Retinal pigment epithelial cell (primary cell): ENCODE data around the gene VWC2.

Experiments
- DNase-seq: peaks from one replicate; pipeline ENCODE4 v3.0.0-alpha.2; 2010; ENCODE audit warnings: low read depth
- H3K4me3 ChIP-seq: 2 replicates; pipeline ENCODE4 v1.5.1; 2011; ENCODE audit warnings: mild to moderate bottlenecking, low read length, control low read depth, moderate library complexity
- TF ChIP-seq, protein P1 (sequence below): conservative IDR thresholded peaks from 2 replicates; pipeline ENCODE4 v1.5.1; 2011; ENCODE audit warnings: low read depth, low read length, control low read depth, inconsistent platforms

The VWC2 gene

DNA sequence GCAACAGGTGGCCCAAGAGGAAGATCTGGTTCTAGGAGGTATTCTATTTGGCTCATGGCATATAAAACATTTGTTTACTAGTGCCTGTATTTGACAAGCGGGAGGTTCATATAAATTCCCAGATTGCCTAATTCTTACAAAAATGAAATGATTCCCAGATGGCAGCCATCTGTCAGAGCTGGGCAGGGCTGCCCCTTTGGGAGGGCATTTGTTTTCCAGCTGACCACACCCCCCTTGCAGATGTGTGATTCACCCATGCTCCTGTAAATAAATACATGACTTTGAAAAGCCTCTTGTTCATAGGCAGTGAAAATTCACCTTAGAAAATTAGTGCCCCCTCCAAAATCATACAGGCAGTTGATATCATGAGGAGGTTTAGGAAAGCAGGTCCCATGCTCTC lies 8.6 kb downstream of the VWC2 start:
- TF ChIP-seq, protein P1, sequence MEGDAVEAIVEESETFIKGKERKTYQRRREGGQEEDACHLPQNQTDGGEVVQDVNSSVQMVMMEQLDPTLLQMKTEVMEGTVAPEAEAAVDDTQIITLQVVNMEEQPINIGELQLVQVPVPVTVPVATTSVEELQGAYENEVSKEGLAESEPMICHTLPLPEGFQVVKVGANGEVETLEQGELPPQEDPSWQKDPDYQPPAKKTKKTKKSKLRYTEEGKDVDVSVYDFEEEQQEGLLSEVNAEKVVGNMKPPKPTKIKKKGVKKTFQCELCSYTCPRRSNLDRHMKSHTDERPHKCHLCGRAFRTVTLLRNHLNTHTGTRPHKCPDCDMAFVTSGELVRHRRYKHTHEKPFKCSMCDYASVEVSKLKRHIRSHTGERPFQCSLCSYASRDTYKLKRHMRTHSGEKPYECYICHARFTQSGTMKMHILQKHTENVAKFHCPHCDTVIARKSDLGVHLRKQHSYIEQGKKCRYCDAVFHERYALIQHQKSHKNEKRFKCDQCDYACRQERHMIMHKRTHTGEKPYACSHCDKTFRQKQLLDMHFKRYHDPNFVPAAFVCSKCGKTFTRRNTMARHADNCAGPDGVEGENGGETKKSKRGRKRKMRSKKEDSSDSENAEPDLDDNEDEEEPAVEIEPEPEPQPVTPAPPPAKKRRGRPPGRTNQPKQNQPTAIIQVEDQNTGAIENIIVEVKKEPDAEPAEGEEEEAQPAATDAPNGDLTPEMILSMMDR = no peak
- no peak for DNase-seq
- H3K4me3 ChIP-seq = no peak overlapping the region

DNA sequence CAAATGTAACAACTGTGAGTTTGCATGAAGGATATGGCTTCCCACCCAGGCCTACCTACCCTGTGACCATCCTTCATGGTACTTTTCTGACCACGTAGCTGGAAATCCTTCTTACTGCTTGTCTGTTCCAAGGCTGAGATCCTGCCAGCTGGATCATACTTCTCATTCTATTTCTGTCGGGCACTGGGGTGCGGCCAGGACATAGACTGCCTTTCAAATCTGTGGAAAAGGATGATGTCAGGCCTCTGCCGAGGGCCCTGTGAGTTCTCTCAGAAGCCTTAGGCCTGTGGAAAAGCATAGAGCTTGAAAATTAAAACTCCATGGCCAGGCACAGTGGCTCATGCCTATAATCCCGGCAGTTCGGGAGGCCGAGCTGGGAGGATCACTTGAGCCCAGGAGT lies 10.0 kb downstream of the VWC2 start:
- H3K4me3 ChIP-seq = no peak overlapping the region
- TF ChIP-seq, protein P1 = no peak
- no peak for DNase-seq

DNA sequence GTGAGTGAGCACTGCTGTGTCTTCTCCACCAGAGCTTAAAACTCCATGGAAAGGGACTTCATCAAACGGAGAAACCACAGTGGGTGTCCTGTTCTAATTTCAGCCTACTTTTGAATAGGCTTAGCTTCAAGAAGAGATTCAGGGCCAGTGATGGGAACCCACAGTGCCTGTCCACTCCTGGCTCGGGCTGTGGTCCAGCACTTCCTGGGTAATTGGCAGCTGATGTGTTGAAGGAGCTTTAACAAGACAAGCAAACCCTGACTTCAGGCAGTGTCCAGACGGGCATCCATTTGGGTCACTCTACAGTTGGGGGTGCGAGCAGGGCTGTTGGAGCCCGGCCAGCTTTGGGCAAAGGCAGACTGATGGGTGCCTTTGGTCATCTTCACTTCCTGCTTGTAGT lies 14.5 kb downstream of the VWC2 start:
- TF ChIP-seq, protein P1 = no peak

DNA sequence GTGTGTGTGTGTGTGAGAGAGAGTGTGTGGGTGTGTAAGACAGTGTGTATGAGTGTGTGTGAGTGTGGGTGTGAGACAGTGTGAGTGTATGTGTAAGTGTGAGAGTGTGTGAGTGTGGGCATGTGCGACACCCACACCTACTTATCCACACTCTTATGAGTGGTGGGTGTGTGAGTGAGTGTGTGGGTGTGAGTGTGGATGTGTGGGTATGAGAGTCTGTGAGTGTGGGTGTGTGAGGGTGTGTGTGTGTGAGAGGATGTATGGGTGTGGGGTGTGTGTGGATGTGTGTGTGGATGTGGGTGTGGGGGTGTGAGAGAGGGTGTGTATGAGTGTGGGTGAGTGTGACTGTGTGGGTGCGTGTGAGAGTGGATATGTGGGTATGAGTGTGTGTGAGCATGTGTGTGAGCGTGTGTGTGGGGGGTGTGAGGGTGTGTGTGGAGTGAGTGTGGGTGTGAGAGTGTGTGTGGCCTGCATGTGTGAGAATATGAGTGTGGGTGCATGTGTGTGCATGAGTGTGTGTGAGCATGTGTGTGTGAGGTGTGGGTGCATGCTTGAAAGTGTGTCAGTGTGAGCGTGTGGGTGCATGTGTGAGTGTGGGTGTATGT lies 15.1 kb downstream of the VWC2 start:
- no peak for DNase-seq
- TF ChIP-seq, protein P1 = no peak
- no peak overlapping the region for H3K4me3 ChIP-seq

More for the DNA sequence above, 14.5 kb downstream of the VWC2 start:
- no peak overlapping the region for H3K4me3 ChIP-seq
- no peak for DNase-seq

DNA sequence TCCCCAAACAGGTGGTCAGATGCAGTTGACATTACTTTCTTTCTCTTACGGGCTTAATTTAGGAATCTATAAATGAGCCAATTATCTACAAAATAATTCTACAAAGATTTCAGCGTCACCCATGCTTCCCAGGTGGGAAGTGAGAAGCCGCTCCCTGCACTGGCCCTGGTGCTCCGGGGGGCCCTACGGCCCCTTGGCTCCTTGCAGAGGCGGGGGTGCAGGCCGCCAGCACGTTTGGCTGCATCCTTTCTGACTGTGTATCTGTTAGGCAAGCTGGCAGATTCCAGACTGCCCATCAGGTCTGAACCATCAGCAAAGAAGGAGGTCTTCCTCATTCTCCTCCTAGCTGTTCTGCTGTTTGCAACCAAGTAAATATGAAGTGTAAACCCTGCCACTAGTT lies 16.3 kb downstream of the VWC2 start:
- H3K4me3 ChIP-seq = no peak overlapping the region
- TF ChIP-seq, protein P1 = no peak

DNA sequence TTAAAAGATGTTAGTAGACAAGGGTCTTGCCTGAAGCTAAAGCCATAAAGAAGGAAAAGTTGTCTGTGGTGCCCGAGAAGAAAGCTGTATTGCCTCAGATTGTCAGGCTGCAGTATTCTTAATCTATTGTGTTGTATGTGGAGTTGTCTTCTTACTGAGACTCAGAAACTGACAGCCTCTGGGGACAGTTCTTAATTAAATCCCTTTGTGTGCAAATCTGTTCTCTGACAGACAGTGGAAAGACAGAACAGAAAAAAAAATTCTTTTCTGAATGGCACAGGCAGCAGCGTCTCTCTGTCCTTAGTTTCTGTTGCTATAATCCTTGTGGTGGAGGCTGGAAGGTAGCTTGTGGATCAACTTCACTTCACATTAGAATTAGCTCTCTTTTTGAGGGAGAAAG lies 16.8 kb downstream of the VWC2 start:
- no peak for DNase-seq
- no peak overlapping the region for H3K4me3 ChIP-seq
- TF ChIP-seq, protein P1 = no peak

More for the DNA sequence above, 16.3 kb downstream of the VWC2 start:
- no peak for DNase-seq

DNA sequence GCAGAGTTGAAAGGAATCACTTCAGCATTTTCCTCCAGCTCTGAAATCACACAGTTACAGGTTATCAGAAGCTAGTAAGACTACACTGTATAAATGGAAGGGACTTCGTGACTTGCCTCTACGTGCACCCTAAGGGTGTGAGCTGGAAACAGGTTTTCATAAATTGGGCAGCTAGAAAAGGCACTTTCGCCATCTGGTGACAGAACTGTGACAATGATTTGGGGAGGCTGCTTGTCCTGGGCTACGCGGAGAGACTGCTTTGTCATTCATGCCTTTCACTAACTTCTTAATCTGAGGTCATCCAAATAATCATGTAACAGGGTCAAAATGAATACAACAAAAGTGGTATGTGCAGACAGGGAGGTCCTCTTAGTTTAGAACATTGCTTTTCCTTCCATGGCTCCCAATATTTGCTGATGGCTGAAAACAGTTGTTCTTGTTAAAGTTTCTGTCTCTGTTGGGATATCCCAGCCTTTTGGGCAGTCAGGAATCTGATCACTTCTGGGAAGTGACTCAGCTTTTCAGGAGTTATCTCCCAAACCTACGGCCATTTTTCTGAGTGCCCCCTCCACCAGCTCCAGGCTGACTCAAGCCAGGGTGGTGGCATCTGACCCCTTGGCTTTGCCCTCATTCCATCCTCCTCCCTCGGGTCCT lies 17.8 kb downstream of the VWC2 start:
- TF ChIP-seq, protein P1 = no peak
- H3K4me3 ChIP-seq = no peak overlapping the region
- DNase-seq = no peak
